ENCODE data around the gene RAD1. TPM values are rescaled to one million over a fixed set of nuclear protein-coding genes. Genes with fewer than 3 reads are reported as not detected.

RAD1 gene
- polyA plus RNA-seq, 2 of the 4 experiments (the other 2 are of a cell fraction), result 41.4 to 41.9 TPM

DNA sequence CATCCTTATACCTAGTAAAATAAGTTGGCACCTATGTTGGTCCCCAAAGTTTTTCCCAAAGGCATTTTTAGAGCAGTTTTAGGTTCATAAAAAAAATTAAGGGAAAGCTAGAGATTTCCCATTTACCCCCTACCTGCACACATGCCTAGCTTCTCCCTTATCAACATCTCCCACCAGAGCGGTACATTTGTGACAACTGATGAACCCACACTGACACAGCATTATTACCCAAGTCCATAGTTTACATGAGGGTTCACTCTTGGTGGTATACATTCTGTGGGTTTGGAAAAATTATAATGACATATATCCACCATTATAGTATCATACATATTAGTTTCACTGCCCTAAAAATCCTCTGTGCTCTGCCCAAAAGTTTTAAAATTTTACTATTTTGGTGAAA, 12.0 kb downstream of the RAD1 start:
- DNase-seq (ENCODE audit: low read depth in 1 of 2, low spot score in 1 of 2) (no peak), FAIRE-seq (no peak), ATAC-seq (no peak)
- CTCF ChIA-PET, result interaction anchor here (1.4 to 16.6 kb wide), 6 partner anchors 13 to 419 kb away, joined by 3 to 621 read pairs (median 5); partner anchors contain the start of genes BRIX1 and RAD1
- POLR2A ChIA-PET, result interaction anchor here (1.3 to 1.5 kb wide), 2 partner anchors 12 to 26 kb away, joined by 3 to 4 read pairs; partner anchors contain the start of genes BRIX1, DNAJC21 and RAD1
- Histone ChIP-seq H3K4me3 (no peak overlapping the region), H3K9me3 (no peaks in the 10 kb centered on the region), H3K4me2 (no peak overlapping the region), H3K4me1 (no peaks in the 10 kb centered on the region), H3K27ac (no peak overlapping the region)
- WGBS (ENCODE audit: missing lambda C conversion rate), result 94% methylated on average over 1 of the region's 1 CpG
- TF ChIP-seq SMC3 (IDR thresholded peaks at IDR 0.05) (no peak), ESRRA (IDR thresholded peaks at IDR 0.05; ENCODE audit: borderline replicate concordance, low read length) (no peak), RFX5 (IDR thresholded peaks at IDR 0.05) (no peak), RAD21 (conservative IDR thresholded peaks at IDR 0.05 in 1 of 2, IDR thresholded peaks at IDR 0.05 in 1 of 2) (no peak), EHMT2 (IDR thresholded peaks at IDR 0.05; ENCODE audit: low read depth) (no peak), KDM1A (IDR thresholded peaks at IDR 0.05; ENCODE audit: low read depth) (no peak), ELK1 (IDR thresholded peaks at IDR 0.05; ENCODE audit: low read depth, low read length) (no peak)
- TF ChIP-seq, protein P1, sequence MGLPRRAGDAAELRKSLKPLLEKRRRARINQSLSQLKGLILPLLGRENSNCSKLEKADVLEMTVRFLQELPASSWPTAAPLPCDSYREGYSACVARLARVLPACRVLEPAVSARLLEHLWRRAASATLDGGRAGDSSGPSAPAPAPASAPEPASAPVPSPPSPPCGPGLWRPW (IDR thresholded peaks at IDR 0.05), result no peak
- TF ChIP-seq, protein P2, sequence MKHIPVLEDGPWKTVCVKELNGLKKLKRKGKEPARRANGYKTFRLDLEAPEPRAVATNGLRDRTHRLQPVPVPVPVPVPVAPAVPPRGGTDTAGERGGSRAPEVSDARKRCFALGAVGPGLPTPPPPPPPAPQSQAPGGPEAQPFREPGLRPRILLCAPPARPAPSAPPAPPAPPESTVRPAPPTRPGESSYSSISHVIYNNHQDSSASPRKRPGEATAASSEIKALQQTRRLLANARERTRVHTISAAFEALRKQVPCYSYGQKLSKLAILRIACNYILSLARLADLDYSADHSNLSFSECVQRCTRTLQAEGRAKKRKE (CRISPR knock-in tag; IDR thresholded peaks at IDR 0.05; ENCODE audit: low read depth), result no peak

- Histone ChIP-seq H3K4me2 (no peak overlapping the region), H3K4me3 (no peak overlapping the region), H3K27ac (no peak overlapping the region), H3K9me3 (no peaks in the 10 kb centered on the region), H3K4me1 (no peaks in the 10 kb centered on the region)
- FAIRE-seq (no peak), DNase-seq (ENCODE audit: low read depth in 1 of 2, low spot score in 1 of 2) (no peak), ATAC-seq (no peak)
- TF ChIP-seq CTCF (IDR thresholded peaks at IDR 0.05), result no peak
- TF ChIP-seq NPAS2 (CRISPR knock-in tag; IDR thresholded peaks at IDR 0.05; ENCODE audit: borderline replicate concordance), result no peak
- TF ChIP-seq, protein P3, sequence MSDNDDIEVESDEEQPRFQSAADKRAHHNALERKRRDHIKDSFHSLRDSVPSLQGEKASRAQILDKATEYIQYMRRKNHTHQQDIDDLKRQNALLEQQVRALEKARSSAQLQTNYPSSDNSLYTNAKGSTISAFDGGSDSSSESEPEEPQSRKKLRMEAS (IDR thresholded peaks at IDR 0.05), result no peak
- no peak for TF ChIP-seq FOSB (CRISPR knock-in tag; IDR thresholded peaks at IDR 0.05)
- TF ChIP-seq FOSL2 (IDR thresholded peaks at IDR 0.05), result no peak
- no peak for TF ChIP-seq FOSL2 (CRISPR knock-in tag; IDR thresholded peaks at IDR 0.05)
- no peak for TF ChIP-seq ZSCAN20 (CRISPR knock-in tag; IDR thresholded peaks at IDR 0.05)
- TF ChIP-seq, protein P2 (CRISPR knock-in tag; IDR thresholded peaks at IDR 0.05; ENCODE audit: low read depth), result no peak
- no peak for TF ChIP-seq ZFP36 (IDR thresholded peaks at IDR 0.05; ENCODE audit: borderline replicate concordance, partially characterized antibody)
- no peak for TF ChIP-seq RCOR1 (IDR thresholded peaks at IDR 0.05; ENCODE audit: low read depth, low read length)
- TF ChIP-seq JUN (IDR thresholded peaks at IDR 0.05), result no peak
- POLR2A ChIA-PET, result interaction anchor here (0.7 kb wide), 1 partner anchor 14 kb away, joined by 3 read pairs; no protein-coding TSS in a partner anchor
- CTCF ChIA-PET, result interaction anchor here (0.6 to 16.6 kb wide), 3 partner anchors 15 to 417 kb away, joined by 3 to 621 read pairs (median 4); partner anchors contain the start of genes BRIX1 and RAD1
- WGBS (ENCODE audit: missing lambda C conversion rate), result 85% methylated on average over 6 of the region's 6 CpGs
These were observed 14.7 kb downstream of the RAD1 start for GRCh38 chr5:34900652-34901051.

All from A549 (cell line).